Stimulated activated naive CD4-positive, alpha-beta T cell treated with Interleukin-2 at 50 U/mL for 16 hours (primary cell): ENCODE results near the gene UGT1A8.
"Not testable (repeated sequence)": the region's sequence is repeated elsewhere in the genome, so short reads cannot be mapped to it uniquely, and the experiment has no call there.

Experiments
- DNase-seq: peaks from one replicate; lab custom pipeline; 2025; lab: John Stamatoyannopoulos, UW

The UGT1A8 gene

GRCh38 chr2:233718552-233718951, 101.1 kb downstream of the UGT1A8 start, which contains the start of gene UGT1A4:
Gene UGT1A4, plus strand, starts transcription at chr2:233718736. Its CDS starts 85 bp downstream, at chr2:233718821.
- no peak for DNase-seq

- DNase-seq, result no peak
Measured at GRCh38 chr2:233728723-233729301, 111.4 kb downstream of the UGT1A8 start, which contains the start of gene UGT1A3. Gene UGT1A3, plus strand, starts transcription at chr2:233729042. Its CDS starts 85 bp downstream, at chr2:233729127.

- DNase-seq, result not testable (repeated sequence)
Measured at GRCh38 chr2:233736868-233737653, 119.6 kb downstream of the UGT1A8 start.

- no peak for DNase-seq
Measured at GRCh38 chr2:233740870-233741269, 123.4 kb downstream of the UGT1A8 start.

GRCh38 chr2:233743464-233744259, 126.2 kb downstream of the UGT1A8 start:
- DNase-seq, result no peak

GRCh38 chr2:233745073-233745755, 127.8 kb downstream of the UGT1A8 start:
- no peak for DNase-seq

- not testable (repeated sequence) for DNase-seq
Measured at GRCh38 chr2:233745838-233746237, 128.4 kb downstream of the UGT1A8 start.

- no peak for DNase-seq
Measured at GRCh38 chr2:233746475-233747282, 129.2 kb downstream of the UGT1A8 start.

- no peak for DNase-seq
Measured at GRCh38 chr2:233747283-233747544, 129.8 kb downstream of the UGT1A8 start.

GRCh38 chr2:233750689-233751088, 133.3 kb downstream of the UGT1A8 start:
- DNase-seq, result not testable (repeated sequence)

GRCh38 chr2:233751212-233752009, 134.0 kb downstream of the UGT1A8 start:
- DNase-seq, result not testable (repeated sequence)

GRCh38 chr2:233754872-233755611, 137.6 kb downstream of the UGT1A8 start:
- DNase-seq, result no peak

GRCh38 chr2:233756429-233757081, 139.1 kb downstream of the UGT1A8 start:
- no peak for DNase-seq

- no peak for DNase-seq
Measured at GRCh38 chr2:233758141-233758540, 140.7 kb downstream of the UGT1A8 start.

- DNase-seq, result no peak
Measured at GRCh38 chr2:233758849-233759248, 141.4 kb downstream of the UGT1A8 start.

GRCh38 chr2:233760043-233760442, 142.6 kb downstream of the UGT1A8 start, which contains the start of gene UGT1A1:
Gene UGT1A1, plus strand, starts transcription at chr2:233760270. Its CDS starts 18 bp downstream, at chr2:233760288.
- DNase-seq, result no peak

GRCh38 chr2:233761040-233761769, 143.8 kb downstream of the UGT1A8 start:
- DNase-seq, result no peak

GRCh38 chr2:233764264-233764663, 146.8 kb downstream of the UGT1A8 start:
- no peak for DNase-seq
